ENCODE data around the gene GPANK1. TPM values are rescaled to one million over a fixed set of nuclear protein-coding genes. Genes with fewer than 3 reads are reported as not detected.

The GPANK1 gene
- total and polyA plus RNA-seq, 2 of the 13 experiments (the other 11 are each of a cell fraction or from before 2014, with no cell fraction given) = 15.4 to 22.8 TPM

DNA sequence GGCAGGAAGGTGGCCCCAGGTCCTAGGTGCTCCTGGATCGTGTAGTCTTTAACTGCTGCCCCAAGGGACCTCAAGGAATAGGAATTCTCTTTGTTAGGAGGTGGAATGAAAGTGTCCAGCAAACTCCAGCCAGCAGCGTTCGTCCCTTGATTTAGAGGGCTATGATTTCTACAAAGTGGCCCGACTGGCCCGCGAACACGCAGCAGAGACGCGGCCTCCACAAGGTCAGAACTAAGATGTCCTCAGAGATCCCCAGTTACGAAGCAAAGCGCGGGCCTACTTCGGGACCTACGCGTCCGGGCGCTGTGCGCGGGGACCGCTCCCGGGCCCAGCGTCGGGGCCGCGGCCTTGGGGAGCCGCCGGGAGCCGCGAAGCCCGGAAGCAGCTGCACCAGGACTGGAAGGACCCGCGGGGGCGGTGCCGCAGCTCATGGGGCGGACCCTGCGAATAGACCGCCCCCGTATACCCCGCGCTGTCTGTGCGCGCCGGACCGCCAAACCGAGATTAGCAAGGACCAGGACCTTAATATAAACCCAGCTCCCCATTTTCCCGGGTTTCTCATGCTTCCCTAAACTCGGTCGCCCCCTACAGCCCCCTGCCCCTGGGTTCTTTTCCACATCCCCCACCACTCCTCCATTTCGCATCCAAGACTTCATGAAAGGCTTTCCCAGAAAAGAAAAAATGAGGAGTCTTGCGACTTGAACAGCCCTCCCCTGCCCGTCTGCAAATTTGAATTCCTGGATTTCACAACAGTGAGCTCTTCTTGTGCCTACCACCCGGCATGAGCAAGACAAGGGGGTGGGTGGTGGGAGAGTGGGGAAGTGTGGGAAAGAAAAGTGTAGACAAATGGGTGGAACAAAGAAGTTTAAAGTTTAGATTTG lies 4.2 kb downstream of the GPANK1 start, which contains the start of gene C6orf47 (continued):
- TF ChIP-seq, protein P1, sequence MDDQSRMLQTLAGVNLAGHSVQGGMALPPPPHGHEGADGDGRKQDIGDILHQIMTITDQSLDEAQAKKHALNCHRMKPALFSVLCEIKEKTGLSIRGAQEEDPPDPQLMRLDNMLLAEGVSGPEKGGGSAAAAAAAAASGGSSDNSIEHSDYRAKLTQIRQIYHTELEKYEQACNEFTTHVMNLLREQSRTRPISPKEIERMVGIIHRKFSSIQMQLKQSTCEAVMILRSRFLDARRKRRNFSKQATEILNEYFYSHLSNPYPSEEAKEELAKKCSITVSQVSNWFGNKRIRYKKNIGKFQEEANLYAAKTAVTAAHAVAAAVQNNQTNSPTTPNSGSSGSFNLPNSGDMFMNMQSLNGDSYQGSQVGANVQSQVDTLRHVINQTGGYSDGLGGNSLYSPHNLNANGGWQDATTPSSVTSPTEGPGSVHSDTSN (CRISPR knock-in tag; IDR thresholded peaks at IDR 0.05; ENCODE audit: borderline replicate concordance) = peak; percentile 92
- TF ChIP-seq, protein P2, sequence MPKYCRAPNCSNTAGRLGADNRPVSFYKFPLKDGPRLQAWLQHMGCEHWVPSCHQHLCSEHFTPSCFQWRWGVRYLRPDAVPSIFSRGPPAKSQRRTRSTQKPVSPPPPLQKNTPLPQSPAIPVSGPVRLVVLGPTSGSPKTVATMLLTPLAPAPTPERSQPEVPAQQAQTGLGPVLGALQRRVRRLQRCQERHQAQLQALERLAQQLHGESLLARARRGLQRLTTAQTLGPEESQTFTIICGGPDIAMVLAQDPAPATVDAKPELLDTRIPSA (CRISPR knock-in tag; IDR thresholded peaks at IDR 0.05; ENCODE audit: borderline replicate concordance) = no peak; the same call in 1 of the 2 replicates
- TF ChIP-seq ZNF614 (CRISPR knock-in tag; IDR thresholded peaks at IDR 0.05; ENCODE audit: borderline replicate concordance) = peak; percentile 33; the same call in 1 of the 2 replicates
- peak; percentile 90; the same call in 1 of the 2 replicates for TF ChIP-seq ZNF232 (CRISPR knock-in tag; IDR thresholded peaks at IDR 0.05; ENCODE audit: borderline replicate concordance)
- TF ChIP-seq, protein P3, sequence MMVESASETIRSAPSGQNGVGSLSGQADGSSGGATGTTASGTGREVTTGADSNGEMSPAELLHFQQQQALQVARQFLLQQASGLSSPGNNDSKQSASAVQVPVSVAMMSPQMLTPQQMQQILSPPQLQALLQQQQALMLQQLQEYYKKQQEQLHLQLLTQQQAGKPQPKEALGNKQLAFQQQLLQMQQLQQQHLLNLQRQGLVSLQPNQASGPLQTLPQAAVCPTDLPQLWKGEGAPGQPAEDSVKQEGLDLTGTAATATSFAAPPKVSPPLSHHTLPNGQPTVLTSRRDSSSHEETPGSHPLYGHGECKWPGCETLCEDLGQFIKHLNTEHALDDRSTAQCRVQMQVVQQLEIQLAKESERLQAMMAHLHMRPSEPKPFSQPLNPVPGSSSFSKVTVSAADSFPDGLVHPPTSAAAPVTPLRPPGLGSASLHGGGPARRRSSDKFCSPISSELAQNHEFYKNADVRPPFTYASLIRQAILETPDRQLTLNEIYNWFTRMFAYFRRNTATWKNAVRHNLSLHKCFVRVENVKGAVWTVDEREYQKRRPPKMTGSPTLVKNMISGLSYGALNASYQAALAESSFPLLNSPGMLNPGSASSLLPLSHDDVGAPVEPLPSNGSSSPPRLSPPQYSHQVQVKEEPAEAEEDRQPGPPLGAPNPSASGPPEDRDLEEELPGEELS (CRISPR knock-in tag; IDR thresholded peaks at IDR 0.05) = peak; percentile 51; the same call in 1 of the 2 replicates
- TF ChIP-seq, protein P4, sequence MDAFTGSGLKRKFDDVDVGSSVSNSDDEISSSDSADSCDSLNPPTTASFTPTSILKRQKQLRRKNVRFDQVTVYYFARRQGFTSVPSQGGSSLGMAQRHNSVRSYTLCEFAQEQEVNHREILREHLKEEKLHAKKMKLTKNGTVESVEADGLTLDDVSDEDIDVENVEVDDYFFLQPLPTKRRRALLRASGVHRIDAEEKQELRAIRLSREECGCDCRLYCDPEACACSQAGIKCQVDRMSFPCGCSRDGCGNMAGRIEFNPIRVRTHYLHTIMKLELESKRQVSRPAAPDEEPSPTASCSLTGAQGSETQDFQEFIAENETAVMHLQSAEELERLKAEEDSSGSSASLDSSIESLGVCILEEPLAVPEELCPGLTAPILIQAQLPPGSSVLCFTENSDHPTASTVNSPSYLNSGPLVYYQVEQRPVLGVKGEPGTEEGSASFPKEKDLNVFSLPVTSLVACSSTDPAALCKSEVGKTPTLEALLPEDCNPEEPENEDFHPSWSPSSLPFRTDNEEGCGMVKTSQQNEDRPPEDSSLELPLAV (CRISPR knock-in tag; conservative IDR thresholded peaks at IDR 0.05; ENCODE audit: low read depth) = no peak
- no peak for TF ChIP-seq ATM (IDR thresholded peaks at IDR 0.05; ENCODE audit: borderline replicate concordance)
- TF ChIP-seq NFIB (CRISPR knock-in tag; IDR thresholded peaks at IDR 0.05; ENCODE audit: borderline replicate concordance) = no peak
- TF ChIP-seq ZFP36 (IDR thresholded peaks at IDR 0.05; ENCODE audit: borderline replicate concordance, low read depth, low read length, partially characterized antibody) = no peak
- TF ChIP-seq RXRB (CRISPR knock-in tag; IDR thresholded peaks at IDR 0.05; ENCODE audit: borderline replicate concordance) = peak; percentile 52; the same call in 1 of the 2 replicates
- no peak for TF ChIP-seq TBX3 (IDR thresholded peaks at IDR 0.05; ENCODE audit: borderline replicate concordance)
- TF ChIP-seq THYN1 (CRISPR knock-in tag; IDR thresholded peaks at IDR 0.05; ENCODE audit: borderline replicate concordance, low read depth) = no peak
- TF ChIP-seq, protein P5, sequence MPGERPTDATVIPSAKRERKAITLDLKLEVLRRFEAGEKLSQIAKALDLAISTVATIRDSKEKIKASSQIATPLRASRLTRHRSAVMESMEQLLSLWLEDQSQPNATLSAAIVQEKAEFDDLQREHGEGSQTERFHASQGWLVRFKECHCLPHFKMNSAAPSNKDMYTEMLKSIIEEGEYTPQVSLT (CRISPR knock-in tag; IDR thresholded peaks at IDR 0.05; ENCODE audit: borderline replicate concordance, low read depth) = peak; percentile 79; the same call in 1 of the 2 replicates
- no peak; the same call in 1 of the 2 replicates for TF ChIP-seq ZBTB3 (CRISPR knock-in tag; IDR thresholded peaks at IDR 0.05; ENCODE audit: borderline replicate concordance, low read depth)
- TF ChIP-seq KDM5A (IDR thresholded peaks at IDR 0.05; ENCODE audit: borderline replicate concordance, low read length) = peak; percentile 35; the same call in 1 of the 2 replicates
- TF ChIP-seq ZNF598 (CRISPR knock-in tag; IDR thresholded peaks at IDR 0.05; ENCODE audit: borderline replicate concordance) = peak; percentile 82; the same call in 1 of the 2 replicates
- TF ChIP-seq, protein P6, sequence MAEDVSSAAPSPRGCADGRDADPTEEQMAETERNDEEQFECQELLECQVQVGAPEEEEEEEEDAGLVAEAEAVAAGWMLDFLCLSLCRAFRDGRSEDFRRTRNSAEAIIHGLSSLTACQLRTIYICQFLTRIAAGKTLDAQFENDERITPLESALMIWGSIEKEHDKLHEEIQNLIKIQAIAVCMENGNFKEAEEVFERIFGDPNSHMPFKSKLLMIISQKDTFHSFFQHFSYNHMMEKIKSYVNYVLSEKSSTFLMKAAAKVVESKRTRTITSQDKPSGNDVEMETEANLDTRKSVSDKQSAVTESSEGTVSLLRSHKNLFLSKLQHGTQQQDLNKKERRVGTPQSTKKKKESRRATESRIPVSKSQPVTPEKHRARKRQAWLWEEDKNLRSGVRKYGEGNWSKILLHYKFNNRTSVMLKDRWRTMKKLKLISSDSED (CRISPR knock-in tag; IDR thresholded peaks at IDR 0.05) = no peak

Measured in HepG2 (cell line).